Activated CD4-positive, alpha-beta T cell treated with anti-CD3 and anti-CD28 coated beads, Interleukin-2, amount 10 ng/mL, durations not matched to agents 7 days and 5 days (primary cell): ENCODE data around the gene GIPC2. TPM values are rescaled to one million over a fixed set of nuclear protein-coding genes. Genes with fewer than 3 reads are reported as not detected.

ENCODE experiments used
- CTCF ChIA-PET: fragments of 350-600 bp; sonication (Branson Sonifier 250); formaldehyde crosslinking; loops from one replicate; lab custom pipeline; 2021; ENCODE audit warnings: antibody characterized with exemption; lab: Charles Lee
- POLR2A ChIA-PET: fragments of 350-600 bp; sonication (Branson Sonifier 250); formaldehyde crosslinking; loops from one replicate; lab custom pipeline; 2021; ENCODE audit warnings: antibody characterized with exemption; lab: Charles Lee
- DNase-seq: peaks from one replicate; pipeline ENCODE4 v3.0.0-alpha.2; 2020
- H3K27ac Mint-ChIP-seq: one replicate; pipeline ENCODE4 v1.8.0; 2021; ENCODE audit warnings: mild to moderate bottlenecking, moderate library complexity, mixed read lengths
- H3K27me3 Mint-ChIP-seq: one replicate; pipeline ENCODE4 v1.8.0; 2021; ENCODE audit warnings: mixed read lengths
- H3K36me3 Mint-ChIP-seq: one replicate; pipeline ENCODE4 v1.8.0; 2021; ENCODE audit warnings: low read depth, mixed read lengths
- H3K4me1 Mint-ChIP-seq: one replicate; pipeline ENCODE4 v1.8.0; 2021; ENCODE audit warnings: mixed read lengths
- H3K4me3 Mint-ChIP-seq: one replicate; pipeline ENCODE4 v1.8.0; 2021; ENCODE audit warnings: mild to moderate bottlenecking, moderate library complexity, mixed read lengths
- H3K9me3 Mint-ChIP-seq: one replicate; pipeline ENCODE4 v1.8.0; 2021; ENCODE audit warnings: mixed read lengths
- total RNA-seq, 2 experiments: library from RNA; stranded (reverse); gene quantifications; one replicate each; pipeline ENCODE4 v1.2.3, GENCODE V29; 2021

GIPC2 gene
- total RNA-seq, 2 experiments from 2014 or later, result 0.08 to 0.10 TPM

- H3K4me3 Mint-ChIP-seq, result no peak overlapping the region
- H3K36me3 Mint-ChIP-seq, result no peaks in the 10 kb centered on the region
- H3K4me1 Mint-ChIP-seq, result no peaks in the 10 kb centered on the region
- CTCF ChIA-PET, result no interaction called here
- no peak for DNase-seq
- peaks cover 2% of the 10 kb centered on the region for H3K27me3 Mint-ChIP-seq
- H3K27ac Mint-ChIP-seq, result no peak overlapping the region
- H3K9me3 Mint-ChIP-seq, result no peaks in the 10 kb centered on the region
- POLR2A ChIA-PET, result no interaction called here
These were observed 130.7 kb downstream of the GIPC2 start for GRCh38 chr1:78176448-78176847.

GRCh38 chr1:78177708-78178270 lies 132.0 kb downstream of the GIPC2 start:
- Mint-ChIP-seq H3K36me3 (no peaks in the 10 kb centered on the region), H3K27me3 (peaks cover 2% of the 10 kb centered on the region), H3K27ac (no peak overlapping the region), H3K4me3 (no peak overlapping the region), H3K4me1 (no peaks in the 10 kb centered on the region), H3K9me3 (no peaks in the 10 kb centered on the region)
- DNase-seq, result no peak
- ChIA-PET POLR2A (no interaction called here), CTCF (no interaction called here)

GRCh38 chr1:78178816-78179215 lies 133.1 kb downstream of the GIPC2 start:
- H3K27me3 Mint-ChIP-seq, result peaks cover 2% of the 10 kb centered on the region
- H3K4me3 Mint-ChIP-seq, result no peak overlapping the region
- ChIA-PET CTCF (no interaction called here), POLR2A (no interaction called here)
- no peak for DNase-seq
- H3K27ac Mint-ChIP-seq, result no peak overlapping the region
- no peaks in the 10 kb centered on the region for H3K9me3 Mint-ChIP-seq
- no peaks in the 10 kb centered on the region for H3K36me3 Mint-ChIP-seq
- H3K4me1 Mint-ChIP-seq, result no peaks in the 10 kb centered on the region

- Mint-ChIP-seq H3K4me1 (no peaks in the 10 kb centered on the region), H3K4me3 (no peak overlapping the region), H3K36me3 (no peaks in the 10 kb centered on the region), H3K27ac (no peak overlapping the region), H3K27me3 (peaks cover 2% of the 10 kb centered on the region), H3K9me3 (no peaks in the 10 kb centered on the region)
- POLR2A ChIA-PET, result no interaction called here
- no peak for DNase-seq
- CTCF ChIA-PET, result no interaction called here
These were observed 138.8 kb downstream of the GIPC2 start for GRCh38 chr1:78184460-78185072.

Other genes with a start within 250 kb of the GIPC2 start
- gene NEXN, start 157.3 kb upstream of the GIPC2 start, total RNA-seq, result 1 to 10 TPM; 5.3 to 5.7 TPM
- 100 to 1,000 TPM; 193 to 217 TPM for gene FUBP1, start 66.9 kb upstream of the GIPC2 start, total RNA-seq
- gene DNAJB4, start 41.0 kb upstream of the GIPC2 start, total RNA-seq, result 10 to 100 TPM; 11.5 to 13.2 TPM